Endothelial cell of umbilical vein (primary cell): ENCODE results near the gene DIP2C. TPM values are rescaled to one million over a fixed set of nuclear protein-coding genes. Genes with fewer than 3 reads are reported as not detected.

Source experiments
- BruUV-seq: library from RNA; stranded (reverse); fragments of 400-500 nt; replicated peaks from 2 replicates; lab custom pipeline; 2021; lab: Mats Ljungman, UMichigan
- CTCF ChIA-PET: fragments of 300-600, 350-600 bp; sonication (Branson Sonifier 250); formaldehyde crosslinking; loops from one replicate; lab custom pipeline; 2021; ENCODE audit warnings: antibody characterized with exemption, inconsistent platforms; lab: Charles Lee
- POLR2A ChIA-PET: fragments of 300-600, 350-600 bp; sonication (Branson Sonifier 250); formaldehyde crosslinking; loops from one replicate; lab custom pipeline; 2021; ENCODE audit warnings: antibody characterized with exemption, inconsistent platforms; lab: Charles Lee
- DNase-seq: peaks from one replicate; pipeline ENCODE4 v3.0.0-alpha.2; 2011; ENCODE audit warnings: low read depth, low spot score
- FAIRE-seq: peaks from 2 replicates; lab custom pipeline; 2011; peaks lifted over from hg19 to GRCh38; lab: Jason Lieb, UNC
- H2AFZ ChIP-seq: 2 replicates; pipeline ENCODE4 v1.6.0; 2012; ENCODE audit warnings: low read depth, low read length, control low read depth, inconsistent platforms
- H3K27ac ChIP-seq: 2 replicates; pipeline ENCODE4 v1.5.1; 2011; ENCODE audit warnings: low read depth, mild to moderate bottlenecking, control low read depth, low read length, moderate library complexity; ENCODE audit not compliant: insufficient read depth
- H3K27me3 ChIP-seq, 2 experiments: 2 replicates each; pipeline versions ENCODE4 v1.6.0 to v1.6.1; 2011; ENCODE audit warnings: low read length in 2 of 2, mixed read lengths in 1 of 2; ENCODE audit not compliant: control insufficient read depth in 2 of 2, insufficient read depth in 2 of 2
- H3K36me3 ChIP-seq, 2 experiments: 2 replicates in 1 of 2; 3 replicates in 1 of 2; pipeline ENCODE4 v1.5.1; 2011; ENCODE audit warnings: low read length in 2 of 2, mild to moderate bottlenecking in 1 of 2, moderate library complexity in 1 of 2; ENCODE audit not compliant: control insufficient read depth in 2 of 2, insufficient read depth in 2 of 2; ENCODE audit errors: extremely low read depth in 1 of 2
- H3K4me1 ChIP-seq: 3 replicates; pipeline ENCODE4 v1.5.1; 2011; ENCODE audit warnings: mild to moderate bottlenecking, low read length; ENCODE audit not compliant: control insufficient read depth, insufficient read depth; ENCODE audit errors: extremely low read depth
- H3K4me2 ChIP-seq: 2 replicates; pipeline ENCODE4 v1.6.1; 2011; ENCODE audit warnings: low read length, control low read depth, mixed read lengths; ENCODE audit not compliant: insufficient read depth
- H3K4me3 ChIP-seq, 3 experiments: fragments of 200-600 bp in 1 of 3; sonication (generic), shearing (Covaris generic) in 1 of 3; replicated peaks in 1 of 3; 2 replicates each; pipeline ENCODE4 v1.5.1; 2011 to 2016; ENCODE audit warnings: control low read depth in 3 of 3, low read length in 3 of 3, mild to moderate bottlenecking in 2 of 3, inconsistent platforms in 1 of 3, low read depth in 1 of 3, moderate library complexity in 1 of 3; ENCODE audit not compliant: insufficient read depth in 1 of 3
- H3K79me2 ChIP-seq: 2 replicates; pipeline ENCODE4 v1.6.0; 2012; ENCODE audit warnings: low read length, inconsistent platforms; ENCODE audit not compliant: control insufficient read depth, insufficient read depth
- H3K9ac ChIP-seq: replicated peaks from 2 replicates; pipeline ENCODE3; 2011; ENCODE audit warnings: low read length, control low read depth; ENCODE audit not compliant: insufficient read depth; ENCODE audit errors: extremely low read depth
- H3K9me1 ChIP-seq: replicated peaks from 3 replicates; pipeline ENCODE4 v1.6.0; 2011; ENCODE audit warnings: mild to moderate bottlenecking, low read length; ENCODE audit not compliant: control insufficient read depth, insufficient read depth; ENCODE audit errors: extremely low read depth
- H3K9me3 ChIP-seq: replicated peaks from 2 replicates; pipeline ENCODE4 v1.5.1; 2012; ENCODE audit warnings: low read length, inconsistent platforms; ENCODE audit not compliant: control insufficient read depth, insufficient read depth
- H4K20me1 ChIP-seq: replicated peaks from 2 replicates; pipeline ENCODE3; 2011; ENCODE audit warnings: mild to moderate bottlenecking, low read length; ENCODE audit not compliant: control insufficient read depth, insufficient read depth; ENCODE audit errors: extremely low read depth
- CTCF ChIP-seq, 2 donors: IDR thresholded peaks; 1 replicate in 1 of 2; 2 replicates in 1 of 2; pipeline ENCODE4 v1.5.1; 2011; ENCODE audit warnings: low read length in 2 of 2, mild to moderate bottlenecking in 2 of 2, moderate library complexity in 2 of 2, control low read depth in 1 of 2, inconsistent platforms in 1 of 2, low read depth in 1 of 2; ENCODE audit not compliant: insufficient read depth in 1 of 2; ENCODE audit errors: extremely low read depth in 1 of 2
- EZH2 ChIP-seq: IDR thresholded peaks from 2 replicates; pipeline ENCODE4 v1.6.1; 2012; ENCODE audit warnings: borderline replicate concordance, low read depth, mild to moderate bottlenecking, moderate library complexity, low read length, inconsistent platforms; ENCODE audit not compliant: severe bottlenecking
- FOS ChIP-seq: IDR thresholded peaks from 2 replicates; pipeline ENCODE4 v1.6.1; 2011; ENCODE audit warnings: mild to moderate bottlenecking, low read length, moderate library complexity, borderline replicate concordance; ENCODE audit not compliant: insufficient read depth
- GATA2 ChIP-seq: IDR thresholded peaks from 2 replicates; pipeline ENCODE4 v1.7.0; 2011; ENCODE audit warnings: low read depth, mild to moderate bottlenecking, moderate library complexity, mixed read lengths, low read length; ENCODE audit not compliant: insufficient read length, insufficient read depth
- JUN ChIP-seq: IDR thresholded peaks from 2 replicates; pipeline ENCODE4 v1.6.1; 2011; ENCODE audit warnings: borderline replicate concordance, low read depth; ENCODE audit not compliant: insufficient read length, insufficient read depth
- MAX ChIP-seq: IDR thresholded peaks from 2 replicates; pipeline ENCODE4 v1.6.1; 2011; ENCODE audit not compliant: insufficient read depth, insufficient read length
- MYC ChIP-seq: IDR thresholded peaks from one replicate; pipeline ENCODE4 v1.6.1; 2011; ENCODE audit warnings: mild to moderate bottlenecking, low read depth, low read length
- POLR2A ChIP-seq: IDR thresholded peaks from 2 replicates; pipeline ENCODE4 v1.6.1; 2012; ENCODE audit warnings: low read depth, mild to moderate bottlenecking, control low read depth, low read length
- POLR2AphosphoS5 ChIP-seq: IDR thresholded peaks from 2 replicates; pipeline ENCODE4 v1.6.1; 2012; ENCODE audit warnings: low read depth, mild to moderate bottlenecking, control low read depth, low read length, moderate library complexity; ENCODE audit not compliant: insufficient read depth
- dilution Hi-C: fragments of 300-500 bp; cut with MboI; formaldehyde crosslinking; loops from one replicate; pipeline ENCODE4 v1.15.0; 2019; ENCODE audit warnings: low sequenced_read_pairs; ENCODE audit not compliant: extremely low pct_ligation_motif_present
- intact Hi-C: fragments of 100-400 bp; cut with micrococcal nuclease; formaldehyde crosslinking; loops from one replicate; pipeline ENCODE4 v1.10.0; 2022
- polyA plus RNA-seq, 4 experiments: library from polyadenylated mRNA; depleted of rRNA in 3 of 4; stranded (reverse) in 3 of 4; unstranded in 1 of 4; fragments of >200 nt; gene quantifications; 2 replicates each; pipeline versions ENCODE4 v1.2.1 to v1.2.3, GENCODE V29; 2011 to 2012; ENCODE audit warnings: missing spikeins in 1 of 4
- total RNA-seq: library from RNA; stranded (reverse); gene quantifications from 2 replicates; pipeline ENCODE4 v1.2.3, GENCODE V29; 2021

Gene DIP2C
- total and polyA plus RNA-seq, 2 donors (not counting 3 experiments of a cell fraction or from before 2014, with no cell fraction given) = 3.6 to 10.7 TPM

DNA sequence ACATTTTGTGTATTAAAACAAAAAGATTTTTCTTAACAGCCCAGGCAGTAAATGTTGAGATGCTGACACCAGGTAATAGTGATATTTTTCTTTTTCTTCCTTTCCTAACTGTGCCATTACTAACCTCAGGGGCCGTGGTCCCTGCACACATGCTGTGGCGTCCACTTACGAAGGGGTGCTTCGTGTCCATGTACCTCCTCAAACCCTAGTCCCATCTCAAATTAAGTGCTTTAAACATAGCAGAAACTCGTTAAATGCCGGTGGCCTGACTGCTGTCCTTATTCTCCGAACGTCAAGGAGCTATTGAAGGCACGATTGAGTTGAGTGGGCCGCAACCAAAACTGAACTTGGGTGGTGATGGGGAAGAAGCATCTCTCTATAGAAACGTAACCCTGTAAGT lies 421.8 kb downstream of the DIP2C start:
- Histone ChIP-seq H3K79me2 (no peaks in the 10 kb centered on the region), H4K20me1 (no peaks in the 10 kb centered on the region), H3K27me3 (no peaks in the 10 kb centered on the region), H3K36me3 (no peaks in the 10 kb centered on the region), H2AFZ (no peak overlapping the region), H3K4me1 (peaks cover 10% of the 10 kb centered on the region), H3K9me1 (no peaks in the 10 kb centered on the region), H3K27ac (no peak overlapping the region), H3K9me3 (no peaks in the 10 kb centered on the region), H3K4me2 (no peak overlapping the region), H3K9ac (no peak overlapping the region), H3K4me3 (no peak overlapping the region)
- intact Hi-C loops = loop anchor here (10.0 kb wide), 1 partner anchor 187 kb away; no protein-coding TSS in a partner anchor
- FAIRE-seq = no peak
- TF ChIP-seq EZH2 (no peak), GATA2 (no peak), MAX (no peak), POLR2A (no peak), CTCF (IDR thresholded peaks at IDR 0.05; ENCODE audit: extremely low read depth in 1 of 2, insufficient read depth in 1 of 2, low read depth in 1 of 2, low read length in 2 of 2) (no peak), POLR2AphosphoS5 (no peak), FOS (no peak), MYC (no peak), JUN (no peak)
- POLR2A ChIA-PET = no interaction called here
- no TSS peak for BruUV-seq
- no peak for DNase-seq
- CTCF ChIA-PET = interaction anchor here (1.1 kb wide), 1 partner anchor 10 kb away, joined by 3 read pairs; no protein-coding TSS in a partner anchor
- dilution Hi-C loops = no loop called here
